Erythroblast (primary cell): ENCODE results near the gene GDPD3.

Experiments used
- GATA1 ChIP-seq: IDR thresholded peaks from 2 replicates; pipeline ENCODE4 v1.6.1; 2011; ENCODE audit warnings: low read depth, mild to moderate bottlenecking, control low read depth, low read length, moderate library complexity
- POLR2A ChIP-seq: IDR thresholded peaks from 2 replicates; pipeline ENCODE4 v1.6.1; 2011; ENCODE audit warnings: mild to moderate bottlenecking, low read length

GRCh38 chr16:30060836-30061554, 52.3 kb downstream of the GDPD3 start:
- TF ChIP-seq POLR2A (no peak), GATA1 (no peak)
